Measurements from ENCODE around the gene KCNG2. TPM values are rescaled to one million over a fixed set of nuclear protein-coding genes. Genes with fewer than 3 reads are reported as not detected.
"Not testable (repeated sequence)": the region's sequence is repeated elsewhere in the genome, so short reads cannot be mapped to it uniquely, and the experiment has no call there.

Gene KCNG2, protein sequence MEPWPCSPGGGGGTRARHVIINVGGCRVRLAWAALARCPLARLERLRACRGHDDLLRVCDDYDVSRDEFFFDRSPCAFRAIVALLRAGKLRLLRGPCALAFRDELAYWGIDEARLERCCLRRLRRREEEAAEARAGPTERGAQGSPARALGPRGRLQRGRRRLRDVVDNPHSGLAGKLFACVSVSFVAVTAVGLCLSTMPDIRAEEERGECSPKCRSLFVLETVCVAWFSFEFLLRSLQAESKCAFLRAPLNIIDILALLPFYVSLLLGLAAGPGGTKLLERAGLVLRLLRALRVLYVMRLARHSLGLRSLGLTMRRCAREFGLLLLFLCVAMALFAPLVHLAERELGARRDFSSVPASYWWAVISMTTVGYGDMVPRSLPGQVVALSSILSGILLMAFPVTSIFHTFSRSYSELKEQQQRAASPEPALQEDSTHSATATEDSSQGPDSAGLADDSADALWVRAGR
- total RNA-seq (not detected), polyA plus RNA-seq (not detected), total RNA-seq (not detected)

DNA sequence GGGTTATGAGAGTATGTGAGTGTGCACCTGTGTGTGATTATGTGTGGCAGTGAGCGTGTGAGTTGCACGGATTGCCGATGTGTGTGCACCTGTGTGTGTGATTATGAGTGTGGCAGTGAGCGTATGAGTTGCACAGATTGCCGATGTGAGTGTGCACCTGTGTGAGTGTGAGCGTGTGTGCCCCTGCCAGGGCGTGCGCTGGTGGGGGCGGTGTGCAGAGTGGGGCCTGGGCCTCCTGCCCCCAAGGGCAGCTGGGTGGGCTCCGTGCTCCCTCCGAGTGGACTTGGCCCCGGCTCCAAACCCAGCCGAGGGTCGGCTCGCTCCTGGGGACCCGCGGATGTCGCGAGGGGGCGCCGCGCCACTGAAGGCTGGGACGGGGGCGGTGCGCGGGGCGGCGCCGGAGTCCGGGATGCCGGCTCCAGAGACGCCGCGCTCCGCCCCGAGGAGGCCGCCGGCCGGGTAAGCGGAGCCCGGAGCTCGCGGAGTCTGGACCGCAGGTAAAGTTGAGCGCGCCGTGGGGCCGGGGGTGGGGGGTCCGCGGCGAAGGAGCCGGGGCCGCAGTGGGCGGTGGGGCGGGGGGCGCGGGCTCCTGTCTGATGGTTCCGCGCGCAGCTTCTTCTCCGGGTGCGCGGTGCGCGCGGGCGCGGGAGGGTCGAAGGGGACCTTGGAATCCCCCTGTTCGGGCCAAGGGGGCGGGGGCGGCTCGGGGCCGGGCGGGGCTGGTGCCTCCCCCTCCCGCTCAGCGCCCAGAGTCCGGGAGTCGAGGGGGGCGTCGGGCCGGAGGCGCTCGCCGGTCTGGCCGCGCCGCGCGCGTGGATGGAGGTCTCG, at the start of gene KCNG2:
TSS of gene KCNG2 (plus strand) at position 421 of the 828 bp plus-strand sequence. CDS start 65,730 bp downstream, outside the sequence.
- H3K27ac Mint-ChIP-seq = no peak within 1 kb of the TSS
- H3K4me1 Mint-ChIP-seq = peaks cover 6 to 21% (median 17%) of the 10 kb centered on the region in 7 donors
- no peaks in the 10 kb centered on the region for H3K4me1 ChIP-seq (ENCODE audit: control insufficient read depth in 2 of 2, insufficient read depth in 2 of 2, low read length in 2 of 2)
- H3K4me3 Mint-ChIP-seq = peak within 1 kb of the TSS; percentile 59 to 86 (median 80)
- ChIA-PET CTCF (no interaction called here), POLR2A (no interaction called here)
- H3K9me3 Mint-ChIP-seq = peaks cover 0 to 3% (median 0%) of the 10 kb centered on the region in 11 donors
- H3K9me3 ChIP-seq (ENCODE audit: control insufficient read depth in 2 of 3, low read length in 3 of 3) = no peaks in the 10 kb centered on the region
- H3K36me3 Mint-ChIP-seq = peaks cover 0 to 9% (median 5%) of the 10 kb centered on the region in 5 donors
- DNase-seq = peak in 3 of 9 donors; percentile 3 to 36 (median 21)
- intact Hi-C loops (cut with micrococcal nuclease) = loop anchor here (10.0 kb wide), 3 partner anchors 167 to 347 kb away; partner anchors contain the start of genes HSBP1L1 (in 1 of the 2) and TXNL4A (in 1 of the 2)
- H3K4me3 ChIP-seq (ENCODE audit: low read length) = no peak within 1 kb of the TSS
- peaks cover 35 to 50% (median 49%) of the 10 kb centered on the region in 5 donors for H3K27me3 Mint-ChIP-seq
- H3K27me3 ChIP-seq (ENCODE audit: control insufficient read depth in 2 of 2, insufficient read depth in 2 of 2, low read length in 2 of 2) = peaks cover 0 to 10% of the 10 kb centered on the region in 2 donors
- no peak within 1 kb of the TSS for H3K27ac ChIP-seq (ENCODE audit: low read depth, low read length)
- no peaks in the 10 kb centered on the region for H3K36me3 ChIP-seq (ENCODE audit: control insufficient read depth in 2 of 3, insufficient read depth in 3 of 3, low read length in 3 of 3)
- peak; percentile 26 for ATAC-seq

DNA sequence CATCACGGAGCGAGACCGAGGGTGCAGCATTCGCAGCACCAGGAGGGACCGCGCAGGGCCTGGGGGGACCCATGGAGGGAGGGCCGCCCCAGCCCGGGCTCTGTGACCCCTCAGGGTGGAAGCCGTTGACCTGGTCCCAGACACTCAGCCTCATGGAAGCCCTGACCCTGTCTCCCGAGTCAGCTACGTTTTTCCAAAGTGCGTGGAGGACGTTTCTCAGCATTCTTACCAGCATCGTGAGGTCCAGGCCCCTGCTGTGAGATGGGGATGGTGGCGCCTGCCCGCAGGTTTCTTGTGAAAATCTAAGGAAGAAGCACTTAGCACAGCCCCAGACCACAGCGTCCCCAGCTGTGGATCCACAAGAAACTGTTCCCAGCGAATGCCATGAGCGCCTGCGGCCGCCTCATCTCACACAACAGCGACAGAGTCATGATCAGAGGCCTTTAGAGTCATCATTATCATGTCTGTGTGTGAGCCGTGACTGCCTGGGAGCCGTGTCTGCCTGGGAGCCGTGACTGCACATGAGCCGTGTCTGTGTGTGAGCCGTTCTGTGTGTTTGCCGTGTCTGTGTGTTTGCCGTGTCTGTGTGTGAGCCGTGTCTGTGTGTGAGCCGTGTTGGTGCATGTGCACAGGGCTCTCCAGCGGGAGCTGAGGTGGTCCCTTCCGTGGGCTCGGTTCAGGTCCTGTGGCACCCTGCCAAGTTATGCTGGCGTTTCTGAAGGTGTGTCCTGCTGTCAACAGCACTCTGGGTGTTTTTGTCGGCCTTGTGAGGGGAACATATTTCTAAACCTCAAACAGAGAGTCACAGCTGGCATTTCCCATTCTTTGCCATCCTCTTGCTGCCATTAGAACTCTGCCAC, 49.2 kb upstream of the KCNG2 start:
- Histone ChIP-seq H3K27ac (ENCODE audit: low read depth, low read length) (no peak overlapping the region), H3K9me3 (ENCODE audit: control insufficient read depth in 2 of 3, low read length in 3 of 3) (no peaks in the 10 kb centered on the region), H3K4me1 (ENCODE audit: control insufficient read depth in 2 of 2, insufficient read depth in 2 of 2, low read length in 2 of 2) (no peaks in the 10 kb centered on the region), H3K36me3 (ENCODE audit: control insufficient read depth in 2 of 3, insufficient read depth in 3 of 3, low read length in 3 of 3) (peaks cover 0 to 60% (median 11%) of the 10 kb centered on the region in 3 experiments), H3K27me3 (ENCODE audit: control insufficient read depth in 2 of 2, insufficient read depth in 2 of 2, low read length in 2 of 2) (no peaks in the 10 kb centered on the region), H3K4me3 (ENCODE audit: low read length) (no peak overlapping the region)
- peaks cover 0 to 13% (median 2%) of the 10 kb centered on the region in 11 donors for H3K9me3 Mint-ChIP-seq
- DNase-seq = no peak
- H3K4me1 Mint-ChIP-seq = peaks cover 0 to 12% (median 2%) of the 10 kb centered on the region in 7 donors
- H3K27ac Mint-ChIP-seq = no peak overlapping the region
- CTCF ChIA-PET = no interaction called here
- POLR2A ChIA-PET = no interaction called here
- no peak overlapping the region for H3K4me3 Mint-ChIP-seq
- intact Hi-C loops (cut with micrococcal nuclease) = no loop called here
- peaks cover 6 to 60% (median 28%) of the 10 kb centered on the region in 5 donors for H3K36me3 Mint-ChIP-seq
- no peak for ATAC-seq
- H3K27me3 Mint-ChIP-seq = no peaks in the 10 kb centered on the region

DNA sequence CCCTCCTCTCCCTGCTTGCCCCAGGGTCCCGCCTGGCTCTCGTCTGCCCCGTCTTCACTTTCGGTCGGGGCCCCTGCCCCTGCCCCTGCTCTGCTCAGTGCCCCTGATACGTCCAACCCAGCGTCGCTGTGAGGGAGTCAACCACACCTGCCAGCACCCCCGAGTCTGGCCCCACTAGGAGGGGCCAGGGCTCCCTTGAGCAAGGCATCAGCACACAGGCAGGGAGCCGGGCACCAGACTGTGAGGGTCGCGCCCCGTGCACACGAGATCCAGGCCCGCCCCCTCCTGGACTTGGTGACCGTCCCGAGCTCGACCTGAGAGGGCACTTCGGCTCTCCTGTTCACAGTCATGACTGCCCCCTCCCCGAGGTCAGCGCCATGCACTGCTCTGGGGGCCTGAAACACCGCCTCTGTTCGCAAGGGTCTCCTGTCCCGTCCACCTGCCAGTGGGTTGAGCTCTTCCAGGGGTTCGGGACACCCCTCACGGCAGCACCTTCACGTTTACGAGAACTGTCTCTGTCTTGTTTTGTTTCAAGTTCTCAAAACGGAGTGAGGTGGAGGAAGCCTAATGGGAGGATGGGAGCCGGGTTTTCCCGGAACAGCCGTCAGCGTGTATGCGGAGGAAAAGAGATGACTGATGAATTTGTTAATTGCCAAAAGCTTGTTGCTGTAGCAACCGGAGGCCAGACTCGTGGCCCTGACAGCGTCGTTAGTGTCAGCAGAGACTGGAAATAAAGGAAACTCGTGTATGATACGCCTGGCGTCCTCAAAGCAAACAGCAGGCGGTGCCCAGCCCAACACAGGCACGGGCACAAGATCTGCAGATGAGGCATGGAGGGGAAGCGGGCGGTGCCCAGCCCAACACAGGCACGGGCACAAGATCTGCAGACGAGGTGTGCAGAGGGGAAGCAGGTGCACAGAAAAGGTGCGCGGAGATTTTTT, 48.2 kb upstream of the KCNG2 start:
- DNase-seq (no peak), ATAC-seq (no peak)
- Mint-ChIP-seq H3K4me3 (no peak overlapping the region), H3K4me1 (peaks cover 0 to 9% (median 2%) of the 10 kb centered on the region in 7 donors), H3K27me3 (no peaks in the 10 kb centered on the region), H3K27ac (no peak overlapping the region), H3K9me3 (peaks cover 0 to 4% (median 2%) of the 10 kb centered on the region in 11 donors), H3K36me3 (peaks cover under 1 to 59% (median 26%) of the 10 kb centered on the region in 5 donors)
- Histone ChIP-seq H3K4me1 (ENCODE audit: control insufficient read depth in 2 of 2, insufficient read depth in 2 of 2, low read length in 2 of 2) (no peaks in the 10 kb centered on the region), H3K9me3 (ENCODE audit: control insufficient read depth in 2 of 3, low read length in 3 of 3) (no peaks in the 10 kb centered on the region), H3K27ac (ENCODE audit: low read depth, low read length) (no peak overlapping the region), H3K4me3 (ENCODE audit: low read length) (no peak overlapping the region), H3K27me3 (ENCODE audit: control insufficient read depth in 2 of 2, insufficient read depth in 2 of 2, low read length in 2 of 2) (no peaks in the 10 kb centered on the region), H3K36me3 (ENCODE audit: control insufficient read depth in 2 of 3, insufficient read depth in 3 of 3, low read length in 3 of 3) (peaks cover 0 to 62% (median 17%) of the 10 kb centered on the region in 3 experiments)
- intact Hi-C loops (cut with micrococcal nuclease) = no loop called here
- ChIA-PET CTCF (no interaction called here), POLR2A (interaction anchor here (0.6 kb wide), 1 partner anchor 188 kb away, joined by 3 read pairs; no protein-coding TSS in a partner anchor)

GRCh38 chr18:79750980-79751571, 46.7 kb upstream of the KCNG2 start:
- H3K27ac Mint-ChIP-seq = no peak overlapping the region
- H3K4me3 ChIP-seq (ENCODE audit: low read length) = no peak overlapping the region

GRCh38 chr18:79751918-79752578, 45.7 kb upstream of the KCNG2 start:
- H3K27me3 ChIP-seq (ENCODE audit: control insufficient read depth in 2 of 2, insufficient read depth in 2 of 2, low read length in 2 of 2); POLR2A ChIA-PET; H3K4me1 Mint-ChIP-seq; H3K27ac ChIP-seq (ENCODE audit: low read depth, low read length); H3K27me3 Mint-ChIP-seq; ATAC-seq; H3K27ac Mint-ChIP-seq; CTCF ChIA-PET; H3K4me3 ChIP-seq (ENCODE audit: low read length); H3K4me1 ChIP-seq (ENCODE audit: control insufficient read depth in 2 of 2, insufficient read depth in 2 of 2, low read length in 2 of 2); H3K9me3 ChIP-seq (ENCODE audit: control insufficient read depth in 2 of 3, low read length in 3 of 3); intact Hi-C loops (cut with micrococcal nuclease); DNase-seq; H3K4me3 Mint-ChIP-seq: not testable (repeated sequence)
- peaks cover 0 to 71% (median 21%) of the 10 kb centered on the region in 3 experiments for H3K36me3 ChIP-seq (ENCODE audit: control insufficient read depth in 2 of 3, insufficient read depth in 3 of 3, low read length in 3 of 3)
- peaks cover 0 to 17% (median 3%) of the 10 kb centered on the region in 11 donors for H3K9me3 Mint-ChIP-seq
- peaks cover 6 to 74% (median 45%) of the 10 kb centered on the region in 5 donors for H3K36me3 Mint-ChIP-seq

More at GRCh38 chr18:79750980-79751571, 46.7 kb upstream of the KCNG2 start:
- ChIA-PET POLR2A (no interaction called here), CTCF (no interaction called here)
- Histone ChIP-seq H3K27ac (ENCODE audit: low read depth, low read length) (no peak overlapping the region), H3K4me1 (ENCODE audit: control insufficient read depth in 2 of 2, insufficient read depth in 2 of 2, low read length in 2 of 2) (no peaks in the 10 kb centered on the region), H3K27me3 (ENCODE audit: control insufficient read depth in 2 of 2, insufficient read depth in 2 of 2, low read length in 2 of 2) (no peaks in the 10 kb centered on the region), H3K36me3 (ENCODE audit: control insufficient read depth in 2 of 3, insufficient read depth in 3 of 3, low read length in 3 of 3) (peaks cover 0 to 75% (median 21%) of the 10 kb centered on the region in 3 experiments), H3K9me3 (ENCODE audit: control insufficient read depth in 2 of 3, low read length in 3 of 3) (no peaks in the 10 kb centered on the region)
- Mint-ChIP-seq H3K36me3 (peaks cover 6 to 69% (median 35%) of the 10 kb centered on the region in 5 donors), H3K27me3 (no peaks in the 10 kb centered on the region), H3K9me3 (peaks cover 0 to 7% (median 2%) of the 10 kb centered on the region in 11 donors), H3K4me1 (peaks cover 0 to 7% (median 0%) of the 10 kb centered on the region in 7 donors), H3K4me3 (no peak overlapping the region)
- no peak for DNase-seq
- no peak for ATAC-seq
- intact Hi-C loops (cut with micrococcal nuclease) = no loop called here
